OCI-M2 (cell line): ENCODE data around the gene LRPPRC.

Experiments
- DNase-seq: peaks from one replicate; lab custom pipeline; 2025; ENCODE audit not compliant: unreplicated experiment; lab: John Stamatoyannopoulos, UW

Gene LRPPRC

GRCh38 chr2:43980902-43981301 lies 14.9 kb downstream of the LRPPRC start:
- DNase-seq = no peak

DNA sequence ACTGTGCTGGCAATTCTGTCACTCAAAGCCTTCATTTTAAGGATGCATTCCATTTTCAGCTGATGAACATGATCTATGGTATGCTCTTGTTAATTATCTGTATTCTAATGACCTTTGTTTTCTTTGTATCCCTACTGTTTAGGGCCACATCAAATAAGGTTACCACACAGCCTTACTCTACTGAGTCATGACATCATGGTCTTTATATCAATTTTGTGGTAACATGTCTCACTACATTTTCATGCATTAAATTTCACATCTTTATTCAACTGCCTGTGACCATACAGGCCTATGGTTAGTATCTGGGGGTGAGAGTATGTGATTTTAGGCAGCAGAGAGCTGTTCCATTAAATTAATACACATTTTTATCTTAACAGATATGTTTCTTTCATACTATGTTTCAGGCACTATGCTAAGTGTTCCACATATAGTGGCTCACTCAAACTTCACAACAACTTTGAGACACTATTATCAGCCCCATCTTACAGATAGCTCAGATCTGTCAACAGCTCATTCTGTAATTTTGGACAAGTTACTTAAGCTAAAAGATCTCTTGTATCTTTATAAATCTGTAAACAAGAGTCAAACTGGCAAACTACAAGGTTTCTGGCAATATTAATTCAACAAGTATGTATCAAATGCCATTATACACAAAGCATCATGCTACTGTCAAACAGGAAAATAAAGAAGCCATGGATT lies 18.0 kb downstream of the LRPPRC start:
- no peak for DNase-seq

DNA sequence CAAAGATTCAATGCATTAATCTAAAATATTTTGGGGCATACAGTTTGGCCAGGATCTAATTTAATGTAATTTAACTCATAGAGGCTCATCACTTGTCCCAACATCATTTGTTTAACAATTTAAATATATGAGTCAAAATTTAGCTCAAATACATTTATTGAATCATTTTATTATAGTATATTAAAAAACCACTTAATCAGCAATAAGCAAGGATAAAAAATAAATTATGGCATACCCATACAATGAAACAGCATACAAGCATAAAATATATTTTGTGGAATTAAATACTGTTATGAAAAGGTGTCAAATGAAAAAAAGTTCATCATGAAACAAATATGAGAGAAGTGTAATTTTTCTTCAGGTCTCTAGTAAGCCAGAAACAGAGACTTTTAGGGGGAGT lies 34.9 kb downstream of the LRPPRC start:
- no peak for DNase-seq

DNA sequence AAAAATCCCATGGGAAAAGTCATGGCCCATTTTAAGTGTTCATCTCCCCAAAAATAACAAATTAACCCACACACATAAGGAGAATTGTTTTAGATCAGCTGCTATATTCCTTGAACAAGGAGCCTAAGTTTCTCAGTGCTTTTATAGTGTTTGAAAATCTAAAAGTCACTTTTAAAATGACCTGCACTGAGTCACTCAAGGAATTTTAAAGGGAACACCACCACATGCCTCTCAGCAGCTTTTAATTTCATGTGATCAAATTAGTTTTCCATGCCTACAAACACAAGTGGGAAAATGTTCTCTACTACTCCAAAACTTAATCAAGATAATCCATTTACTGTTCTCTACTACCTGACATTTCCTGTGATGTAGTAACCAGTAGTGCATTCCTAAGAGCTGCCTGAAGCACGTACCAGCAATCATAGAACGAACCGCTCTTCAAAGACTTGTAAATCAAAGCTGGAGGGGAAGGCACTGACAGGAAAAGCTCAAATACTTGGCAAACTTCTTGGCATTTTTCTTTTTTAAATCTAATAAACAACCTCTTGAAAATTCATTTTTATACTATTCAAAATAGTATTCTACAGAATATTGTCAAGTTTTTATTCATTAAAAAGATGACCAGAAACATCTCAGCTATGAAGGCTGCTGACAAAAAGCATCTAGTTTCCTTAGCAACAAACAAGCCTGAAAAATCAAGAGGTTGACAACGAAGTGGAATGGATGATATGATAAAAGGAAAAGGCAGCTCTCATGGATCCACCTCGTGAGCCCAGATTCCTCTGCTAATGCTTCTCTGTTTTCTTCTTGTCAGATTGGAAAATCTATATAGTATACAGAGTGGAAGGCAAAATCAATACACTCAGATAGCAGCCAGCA lies 37.2 kb downstream of the LRPPRC start:
- DNase-seq = no peak

GRCh38 chr2:43950383-43951008 lies 45.3 kb downstream of the LRPPRC start:
- DNase-seq = no peak

DNA sequence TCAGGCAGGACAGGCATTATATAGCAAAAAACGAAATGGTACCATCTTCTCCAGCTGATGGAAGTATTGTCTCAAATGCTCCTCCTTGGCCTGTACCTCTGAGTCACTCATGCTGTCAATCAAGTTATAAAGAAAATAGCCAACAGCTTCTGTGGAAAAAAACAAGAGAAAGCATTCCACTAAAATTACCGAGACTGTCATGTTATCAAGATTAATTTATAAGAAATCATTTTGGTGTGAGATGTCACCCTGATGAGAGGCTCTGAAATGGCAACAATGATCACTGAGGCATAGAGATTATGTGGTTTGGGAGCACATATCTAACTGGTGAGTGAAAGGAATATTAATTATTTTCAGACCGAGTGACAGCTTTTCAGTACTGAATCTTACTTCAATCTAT lies 47.4 kb downstream of the LRPPRC start:
- DNase-seq = no peak

- DNase-seq = no peak
Measured at GRCh38 chr2:43946685-43947084, 49.1 kb downstream of the LRPPRC start.

DNA sequence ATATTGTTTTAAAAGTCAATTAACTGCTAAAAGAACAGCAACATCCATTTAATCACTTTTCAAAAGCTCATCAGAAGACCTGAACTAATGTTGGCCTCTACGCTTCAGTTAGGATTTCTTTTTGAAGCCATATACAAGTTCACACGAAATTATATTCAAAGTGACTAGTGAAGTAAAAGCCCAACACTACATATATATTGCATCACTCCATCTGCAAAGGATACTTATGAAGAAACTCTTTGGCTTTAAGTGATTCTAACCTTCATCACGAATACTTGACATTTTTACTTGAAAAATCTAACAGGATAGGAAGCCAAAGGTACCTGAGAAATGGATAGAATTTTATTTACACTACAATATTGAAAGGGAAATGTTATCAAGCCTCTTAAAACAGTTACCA lies 50.4 kb downstream of the LRPPRC start:
- no peak for DNase-seq

DNA sequence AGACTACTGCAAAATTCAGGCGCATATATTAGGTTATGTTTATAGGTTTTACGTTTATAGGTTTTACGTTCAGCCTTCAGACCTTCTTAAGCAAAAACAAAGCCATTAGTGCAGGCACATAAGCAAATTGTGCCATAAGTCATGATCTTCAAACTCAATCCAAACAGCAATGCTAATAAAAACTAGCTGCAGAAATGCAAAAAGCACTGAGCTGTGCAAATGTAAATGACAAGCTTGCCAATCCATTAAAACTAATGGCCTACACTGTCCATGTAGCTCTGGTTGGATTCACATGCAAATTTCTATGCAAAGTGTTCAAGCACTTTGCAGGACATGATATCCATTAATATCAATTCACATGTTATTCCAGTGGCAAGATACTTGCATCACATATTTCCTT lies 50.9 kb downstream of the LRPPRC start:
- no peak for DNase-seq

DNA sequence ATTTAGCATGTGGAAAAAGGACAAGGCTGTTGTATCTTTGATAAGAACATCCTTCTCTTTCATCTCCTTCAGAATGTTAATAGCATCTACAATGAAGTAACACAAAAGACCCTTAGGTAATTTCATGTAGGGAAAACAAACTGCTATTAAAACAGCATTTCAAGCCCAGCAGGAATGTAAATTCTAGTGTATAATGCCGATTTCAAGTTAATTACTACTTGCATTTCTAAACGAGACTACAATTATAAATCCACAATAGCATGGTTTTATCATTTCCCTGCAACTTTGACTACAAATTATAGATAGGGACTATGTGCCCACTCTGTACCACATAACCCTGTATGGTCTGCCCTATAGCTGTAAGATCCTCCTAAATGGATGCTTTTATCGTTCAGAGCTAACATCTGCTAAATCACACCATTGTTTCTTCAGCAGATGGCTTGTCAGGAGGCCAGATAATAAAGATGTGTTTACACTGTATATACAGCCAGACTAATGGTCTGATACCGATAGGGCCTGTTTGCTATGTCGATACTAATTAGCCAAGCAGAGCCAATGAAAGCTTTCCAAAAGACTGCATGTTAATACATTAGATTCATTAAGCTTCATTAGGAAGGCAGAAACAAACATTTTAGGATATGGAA lies 51.9 kb downstream of the LRPPRC start:
- DNase-seq = no peak

DNA sequence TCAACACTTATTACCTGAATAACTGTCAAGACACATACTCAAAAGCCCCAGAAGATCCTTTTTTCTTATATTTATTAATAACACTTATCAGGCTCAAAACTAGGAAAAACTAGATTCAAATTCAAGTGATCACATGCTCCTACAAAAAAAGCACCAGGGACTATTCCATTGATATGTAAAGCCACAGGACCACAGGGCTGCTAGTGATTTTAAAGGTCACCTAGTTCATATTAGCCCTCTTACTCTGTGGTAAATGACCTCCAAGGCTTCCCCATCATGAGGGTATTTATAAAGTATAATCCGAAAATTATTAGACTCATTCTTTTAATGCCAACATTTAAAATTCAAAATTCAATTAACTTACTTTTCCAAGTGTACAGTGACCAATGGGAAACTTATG lies 52.5 kb downstream of the LRPPRC start:
- no peak for DNase-seq

DNA sequence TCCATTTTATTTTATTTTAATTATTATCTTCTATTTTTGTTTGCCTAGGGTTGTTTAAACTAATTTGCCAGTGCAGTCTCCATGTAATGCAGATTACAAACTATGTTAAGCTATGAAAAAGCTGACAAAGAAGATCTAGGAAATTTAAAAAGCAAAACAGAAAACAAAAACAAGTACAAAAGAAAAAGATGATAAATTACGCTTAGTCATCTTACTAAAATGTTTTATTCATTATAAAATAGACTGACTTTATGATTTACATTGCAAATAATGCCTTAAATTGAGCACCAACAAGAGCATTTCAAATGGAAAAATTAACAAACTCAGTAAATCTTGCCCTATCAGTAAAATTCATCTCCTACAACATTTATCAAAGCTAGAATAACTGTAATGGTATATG lies 52.9 kb downstream of the LRPPRC start:
- no peak for DNase-seq

- DNase-seq = no peak
Measured at GRCh38 chr2:43941966-43942365, 53.8 kb downstream of the LRPPRC start.

DNA sequence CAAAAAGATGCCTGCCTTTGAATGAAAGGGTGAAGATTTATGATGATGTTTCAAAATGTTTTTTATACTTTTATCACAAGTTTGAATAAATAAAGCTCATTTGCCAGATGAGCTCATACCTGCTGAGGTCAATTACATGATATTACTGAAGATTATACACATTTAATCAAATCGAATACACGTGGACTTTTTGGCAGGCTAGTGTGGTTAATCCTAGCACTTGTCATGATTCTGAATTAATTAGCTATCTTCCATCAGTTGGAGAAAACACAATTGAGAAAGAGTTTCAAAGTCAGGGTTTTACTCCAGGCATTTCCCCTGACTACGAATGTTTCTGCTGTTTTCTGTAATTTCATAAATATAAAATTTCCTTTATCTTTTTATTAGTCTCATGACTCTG lies 54.4 kb downstream of the LRPPRC start:
- DNase-seq = no peak

DNA sequence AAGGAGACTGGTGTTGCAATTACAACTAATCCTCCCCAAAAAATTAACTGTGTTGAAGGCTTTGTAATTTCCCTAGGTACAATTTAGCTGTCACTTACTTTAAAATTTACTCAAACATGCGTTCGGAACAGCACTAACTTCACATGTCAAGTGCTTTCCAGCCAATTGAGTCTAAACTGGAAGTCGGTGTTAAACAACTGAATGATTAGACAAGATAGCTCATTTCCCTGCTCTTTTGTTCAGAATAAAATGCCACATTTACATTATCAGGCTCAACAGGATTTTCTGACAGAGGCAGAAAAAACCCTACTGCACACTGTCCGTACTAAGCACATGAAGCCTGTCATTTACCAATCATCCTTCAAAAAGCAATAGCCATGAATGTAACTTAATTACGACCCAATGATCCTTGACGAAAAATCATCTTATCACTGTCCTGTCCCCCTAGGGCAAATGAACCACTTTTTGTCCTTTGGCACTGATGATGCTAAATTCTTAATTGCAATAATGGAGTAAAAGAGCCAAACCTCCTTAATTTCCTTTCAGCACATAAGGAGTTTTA lies 56.0 kb downstream of the LRPPRC start:
- no peak for DNase-seq

- DNase-seq = no peak
Measured at GRCh38 chr2:43937269-43937820, 58.4 kb downstream of the LRPPRC start.

DNA sequence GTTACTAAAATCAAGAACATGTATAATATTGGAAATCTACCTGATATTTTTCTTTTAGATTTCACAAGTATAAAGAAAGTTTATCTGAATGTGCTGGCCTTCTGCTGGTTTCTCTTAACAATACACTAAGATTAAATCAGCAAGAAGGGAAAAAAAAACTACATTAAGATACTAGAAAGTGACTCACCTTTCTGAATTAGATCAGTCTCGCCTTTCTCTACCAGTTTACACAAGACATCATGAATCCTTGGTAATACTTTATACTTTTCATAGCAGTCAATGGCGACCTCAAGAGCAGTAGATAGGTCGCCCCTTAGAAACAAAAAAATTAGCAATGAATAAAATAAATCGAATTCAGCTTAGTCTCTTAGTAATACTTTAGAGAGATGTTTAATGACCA lies 61.2 kb downstream of the LRPPRC start:
- DNase-seq = no peak

DNA sequence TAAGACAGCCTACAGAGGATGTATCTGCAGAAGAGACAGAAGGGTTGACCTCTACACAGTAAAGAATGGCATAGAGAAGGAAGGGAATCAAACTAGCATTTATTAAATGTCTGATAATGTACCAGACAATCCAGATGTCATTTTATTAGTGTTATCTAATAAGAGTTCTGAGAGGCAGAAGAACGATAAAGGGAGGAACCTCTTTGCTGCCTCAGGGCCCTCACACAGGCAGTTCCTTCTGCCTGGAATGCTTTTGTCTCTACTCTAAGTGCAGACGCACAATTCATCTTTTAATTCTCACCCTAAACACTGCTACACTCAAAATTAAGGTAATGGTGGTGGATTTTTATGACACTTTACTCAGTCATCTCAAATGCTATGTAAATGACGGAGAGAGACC lies 64.5 kb downstream of the LRPPRC start:
- no peak for DNase-seq

DNA sequence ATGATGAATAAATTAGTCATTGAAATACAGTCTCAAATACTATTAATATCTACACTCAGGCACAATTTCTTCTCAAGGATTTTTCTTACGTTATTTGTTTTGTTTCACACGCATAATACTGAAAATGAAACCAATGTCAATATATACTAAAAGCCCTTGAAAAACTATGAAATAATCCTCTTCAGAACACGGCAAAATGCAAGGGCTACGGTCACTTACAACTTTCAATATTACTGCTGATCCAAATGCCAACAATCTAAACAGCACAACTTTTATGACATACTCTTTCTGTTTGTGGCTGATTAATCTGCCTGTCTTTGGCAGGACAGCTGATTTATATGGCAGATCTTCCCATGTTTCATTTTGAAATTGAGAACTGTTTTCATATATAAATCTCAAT lies 68.3 kb downstream of the LRPPRC start:
- DNase-seq = no peak

- no peak for DNase-seq
Measured at GRCh38 chr2:43925431-43925830, 70.4 kb downstream of the LRPPRC start.

DNA sequence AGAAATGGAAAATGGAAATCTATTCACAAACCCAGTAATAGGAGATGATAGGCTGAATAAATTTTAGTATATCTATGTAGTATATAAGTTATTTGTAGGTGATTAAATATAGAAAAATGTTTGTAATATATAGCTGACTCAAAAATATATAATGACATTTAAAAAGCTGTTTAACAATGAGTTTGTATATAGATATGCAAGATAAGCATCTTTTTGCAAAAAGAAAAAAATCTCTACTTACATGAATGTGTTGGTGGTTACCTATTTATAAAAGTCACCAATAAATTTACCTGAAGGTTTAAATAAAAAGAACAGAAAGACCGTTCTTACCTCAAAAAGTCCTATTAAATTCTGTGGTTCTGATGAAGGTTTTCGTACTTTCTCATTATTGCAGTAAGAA lies 71.3 kb downstream of the LRPPRC start:
- DNase-seq = no peak
